Measurements from ENCODE around the gene ZNF416. TPM values are rescaled to one million over a fixed set of nuclear protein-coding genes. Genes with fewer than 3 reads are reported as not detected.

ZNF416 gene
- total RNA-seq, 1 experiment from 2014 or later = 4.6 TPM

- in situ Hi-C loops (cut with HindIII; ENCODE audit: low pct_unique_long_range_greater_than_20kb, low sequenced_read_pairs) = no loop called here
- DNase-seq (ENCODE audit: low read depth, low spot score) = peak; percentile 10
These were observed 12.1 kb downstream of the ZNF416 start for GRCh38 chr19:57566396-57567265.

GRCh38 chr19:57563547-57563946 lies 15.2 kb downstream of the ZNF416 start:
- DNase-seq (ENCODE audit: low read depth, low spot score) = no peak
- in situ Hi-C loops (cut with HindIII; ENCODE audit: low pct_unique_long_range_greater_than_20kb, low sequenced_read_pairs) = no loop called here

- DNase-seq (ENCODE audit: low read depth, low spot score) = no peak
These were observed 18.6 kb downstream of the ZNF416 start for GRCh38 chr19:57560049-57560491.

GRCh38 chr19:57559404-57560025 lies 19.2 kb downstream of the ZNF416 start, which contains the start of gene ZNF550:
TSS of gene ZNF550 (minus strand) at chr19:57559863. CDS start at chr19:57559682, 181 bp downstream.
- DNase-seq (ENCODE audit: low read depth, low spot score) = peak; percentile 77
- in situ Hi-C loops (cut with HindIII; ENCODE audit: low pct_unique_long_range_greater_than_20kb, low sequenced_read_pairs) = no loop called here

More at GRCh38 chr19:57560049-57560491, 18.6 kb downstream of the ZNF416 start:
- in situ Hi-C loops (cut with HindIII; ENCODE audit: low pct_unique_long_range_greater_than_20kb, low sequenced_read_pairs) = no loop called here

- no peak for DNase-seq (ENCODE audit: low read depth, low spot score)
These were observed 19.7 kb downstream of the ZNF416 start for GRCh38 chr19:57559008-57559403.

GRCh38 chr19:57558525-57558924 lies 20.2 kb downstream of the ZNF416 start:
- in situ Hi-C loops (cut with HindIII; ENCODE audit: low pct_unique_long_range_greater_than_20kb, low sequenced_read_pairs) = no loop called here
- no peak for DNase-seq (ENCODE audit: low read depth, low spot score)

More at GRCh38 chr19:57559008-57559403, 19.7 kb downstream of the ZNF416 start:
- in situ Hi-C loops (cut with HindIII; ENCODE audit: low pct_unique_long_range_greater_than_20kb, low sequenced_read_pairs) = no loop called here

GRCh38 chr19:57557659-57558058 lies 21.1 kb downstream of the ZNF416 start:
- in situ Hi-C loops (cut with HindIII; ENCODE audit: low pct_unique_long_range_greater_than_20kb, low sequenced_read_pairs) = no loop called here

GRCh38 chr19:57552432-57552831 lies 26.3 kb downstream of the ZNF416 start:
- in situ Hi-C loops (cut with HindIII; ENCODE audit: low pct_unique_long_range_greater_than_20kb, low sequenced_read_pairs) = no loop called here
- DNase-seq (ENCODE audit: low read depth, low spot score) = no peak

More at GRCh38 chr19:57557659-57558058, 21.1 kb downstream of the ZNF416 start:
- no peak for DNase-seq (ENCODE audit: low read depth, low spot score)

- no peak for DNase-seq (ENCODE audit: low read depth, low spot score)
- in situ Hi-C loops (cut with HindIII; ENCODE audit: low pct_unique_long_range_greater_than_20kb, low sequenced_read_pairs) = no loop called here
These were observed 32.2 kb downstream of the ZNF416 start for GRCh38 chr19:57546513-57546912.

GRCh38 chr19:57537953-57538547 lies 40.7 kb downstream of the ZNF416 start:
- DNase-seq (ENCODE audit: low read depth, low spot score) = no peak

GRCh38 chr19:57527136-57527881 lies 51.4 kb downstream of the ZNF416 start, which contains the start of gene ZNF549:
TSS of gene ZNF549 (plus strand) at chr19:57527356. CDS start at chr19:57527574, 218 bp downstream.
- DNase-seq (ENCODE audit: low read depth, low spot score) = peak; percentile 91
- in situ Hi-C loops (cut with HindIII; ENCODE audit: low pct_unique_long_range_greater_than_20kb, low sequenced_read_pairs) = no loop called here

More at GRCh38 chr19:57537953-57538547, 40.7 kb downstream of the ZNF416 start:
- in situ Hi-C loops (cut with HindIII; ENCODE audit: low pct_unique_long_range_greater_than_20kb, low sequenced_read_pairs) = no loop called here

Other genes with a start within 250 kb of the ZNF416 start
- 6.7 and 7.6 TPM in 2 replicates for gene ZNF304, start 227.6 kb downstream of the ZNF416 start, total RNA-seq (2014; rRNA removed; shearing (Covaris generic))
- gene TRAPPC2B, start 215.4 kb downstream of the ZNF416 start, total RNA-seq (2014; rRNA removed; shearing (Covaris generic)) = 12.4 and 14.8 TPM in 2 replicates
- 1.5 and 1.8 TPM in 2 replicates for gene ZNF547, start 215.4 kb downstream of the ZNF416 start, total RNA-seq (2014; rRNA removed; shearing (Covaris generic))
- 12.7 and 13.7 TPM in 2 replicates for gene ZNF548, start 189.1 kb downstream of the ZNF416 start, total RNA-seq (2014; rRNA removed; shearing (Covaris generic))
- gene ZNF17, start 167.8 kb downstream of the ZNF416 start, total RNA-seq (2014; rRNA removed; shearing (Covaris generic)) = 4.6 and 4.8 TPM in 2 replicates
- 9.8 and 9.9 TPM in 2 replicates for gene ZNF749, start 143.6 kb downstream of the ZNF416 start, total RNA-seq (2014; rRNA removed; shearing (Covaris generic))
- 0.05 and 0.08 TPM in 2 replicates for gene VN1R1, start 121.8 kb downstream of the ZNF416 start, total RNA-seq (2014; rRNA removed; shearing (Covaris generic))
- 6.6 and 6.8 TPM in 2 replicates for gene ZNF772, start 101.3 kb downstream of the ZNF416 start, total RNA-seq (2014; rRNA removed; shearing (Covaris generic))
- 6.5 and 8.6 TPM in 2 replicates for gene ZNF419, start 91.2 kb downstream of the ZNF416 start, total RNA-seq (2014; rRNA removed; shearing (Covaris generic))
- gene ZNF773, start 79.0 kb downstream of the ZNF416 start, total RNA-seq (2014; rRNA removed; shearing (Covaris generic)) = 6.6 and 10.0 TPM in 2 replicates
- gene ZNF549, start 51.6 kb downstream of the ZNF416 start, total RNA-seq (2014; rRNA removed; shearing (Covaris generic)) = 6.6 and 7.6 TPM in 2 replicates
- 6.1 and 7.1 TPM in 2 replicates for gene ZNF550, start 19.0 kb downstream of the ZNF416 start, total RNA-seq (2014; rRNA removed; shearing (Covaris generic))
- 1.7 and 2.3 TPM in 2 replicates for gene ZIK1, start 5.2 kb upstream of the ZNF416 start, total RNA-seq (2014; rRNA removed; shearing (Covaris generic))
- gene ZNF530, start 21.0 kb upstream of the ZNF416 start, total RNA-seq (2014; rRNA removed; shearing (Covaris generic)) = 3.8 and 6.5 TPM in 2 replicates
- gene ZNF134, start 35.3 kb upstream of the ZNF416 start, total RNA-seq (2014; rRNA removed; shearing (Covaris generic)) = 15.4 and 16.3 TPM in 2 replicates
- 10.4 TPM in 2 replicates for gene ZNF211, start 54.3 kb upstream of the ZNF416 start, total RNA-seq (2014; rRNA removed; shearing (Covaris generic))
- gene ZSCAN4, start 90.0 kb upstream of the ZNF416 start, total RNA-seq (2014; rRNA removed; shearing (Covaris generic)) = not detected in 2 replicates
- 10.0 and 15.2 TPM in 2 replicates for gene ZNF551, start 103.1 kb upstream of the ZNF416 start, total RNA-seq (2014; rRNA removed; shearing (Covaris generic))
- 0.03 TPM in 1 of 2 replicates, not detected in the other for gene ZNF154, start 130.3 kb upstream of the ZNF416 start, total RNA-seq (2014; rRNA removed; shearing (Covaris generic))
- gene ZNF671, start 148.7 kb upstream of the ZNF416 start, total RNA-seq (2014; rRNA removed; shearing (Covaris generic)) = 5.0 and 5.5 TPM in 2 replicates
- 5.5 and 6.6 TPM in 2 replicates for gene ZNF776, start 167.9 kb upstream of the ZNF416 start, total RNA-seq (2014; rRNA removed; shearing (Covaris generic))
- gene ZNF586, start 190.8 kb upstream of the ZNF416 start, total RNA-seq (2014; rRNA removed; shearing (Covaris generic)) = 9.4 and 10.0 TPM in 2 replicates
- gene ZNF552, start 236.0 kb upstream of the ZNF416 start, total RNA-seq (2014; rRNA removed; shearing (Covaris generic)) = 4.5 and 4.9 TPM in 2 replicates